GM23248 (cell line): Measurements from ENCODE around the gene KCNQ2.

Experiments
- EZH2 ChIP-seq: fragments of 200-600 bp; sonication (generic); IDR thresholded peaks from 2 replicates; pipeline ENCODE4 v1.6.1; 2018; ENCODE audit warnings: antibody characterized with exemption, mild to moderate bottlenecking; ENCODE audit not compliant: insufficient read depth, poor library complexity, severe bottlenecking
- EZH2phosphoT487 ChIP-seq: fragments of 200-600 bp; sonication (generic); IDR thresholded peaks from 2 replicates; pipeline ENCODE4 v1.6.1; 2018; ENCODE audit warnings: antibody characterized with exemption, moderate library complexity, mild to moderate bottlenecking, low read depth; ENCODE audit not compliant: insufficient read depth

DNA sequence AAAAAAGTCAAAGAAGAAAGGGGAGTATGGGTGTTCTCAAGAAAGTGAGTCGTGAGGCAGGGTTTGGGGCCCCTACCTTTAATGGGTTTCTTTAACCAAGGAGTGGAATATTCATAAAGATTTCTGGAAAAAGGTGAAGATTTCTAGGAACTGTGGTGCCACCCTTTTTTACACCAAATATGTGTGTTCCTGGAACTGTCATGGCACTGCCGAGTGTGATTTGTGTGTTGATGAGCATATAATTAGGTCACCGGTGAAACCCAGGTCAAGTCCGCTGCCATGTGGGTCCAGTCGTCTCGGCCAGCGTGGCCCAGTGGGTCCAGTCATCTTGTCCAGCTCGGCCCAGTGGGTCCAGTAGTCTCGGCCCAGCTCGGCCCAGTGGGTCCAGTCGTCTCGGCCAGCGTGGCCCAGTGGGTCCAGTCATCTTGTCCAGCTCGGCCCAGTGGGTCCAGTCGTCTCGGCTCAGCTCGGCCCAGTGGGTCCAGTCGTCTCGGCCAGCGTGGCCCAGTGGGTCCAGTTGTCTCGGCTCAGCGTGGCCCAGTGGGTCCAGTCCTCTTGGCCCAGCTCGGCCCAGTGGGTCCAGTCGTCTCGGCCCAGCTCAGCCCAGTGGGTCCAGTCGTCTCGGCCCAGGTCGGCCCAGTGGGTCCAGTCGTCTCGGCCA is 34.8 kb upstream of the KCNQ2 start:
- TF ChIP-seq EZH2phosphoT487 (no peak), EZH2 (no peak)
